Hematopoietic multipotent progenitor cell treated with erythropoietin and hydrocortisone succinate and interleukin-3 and kit ligand, for 6 days (in vitro differentiated cells): Measurements from ENCODE around the gene SYDE2.
"Not testable (repeated sequence)": the region's sequence is repeated elsewhere in the genome, so short reads cannot be mapped to it uniquely, and the experiment has no call there.

Source experiments
- DNase-seq: peaks from one replicate; pipeline ENCODE4 v3.0.0-alpha.2; 2015

SYDE2 gene, protein sequence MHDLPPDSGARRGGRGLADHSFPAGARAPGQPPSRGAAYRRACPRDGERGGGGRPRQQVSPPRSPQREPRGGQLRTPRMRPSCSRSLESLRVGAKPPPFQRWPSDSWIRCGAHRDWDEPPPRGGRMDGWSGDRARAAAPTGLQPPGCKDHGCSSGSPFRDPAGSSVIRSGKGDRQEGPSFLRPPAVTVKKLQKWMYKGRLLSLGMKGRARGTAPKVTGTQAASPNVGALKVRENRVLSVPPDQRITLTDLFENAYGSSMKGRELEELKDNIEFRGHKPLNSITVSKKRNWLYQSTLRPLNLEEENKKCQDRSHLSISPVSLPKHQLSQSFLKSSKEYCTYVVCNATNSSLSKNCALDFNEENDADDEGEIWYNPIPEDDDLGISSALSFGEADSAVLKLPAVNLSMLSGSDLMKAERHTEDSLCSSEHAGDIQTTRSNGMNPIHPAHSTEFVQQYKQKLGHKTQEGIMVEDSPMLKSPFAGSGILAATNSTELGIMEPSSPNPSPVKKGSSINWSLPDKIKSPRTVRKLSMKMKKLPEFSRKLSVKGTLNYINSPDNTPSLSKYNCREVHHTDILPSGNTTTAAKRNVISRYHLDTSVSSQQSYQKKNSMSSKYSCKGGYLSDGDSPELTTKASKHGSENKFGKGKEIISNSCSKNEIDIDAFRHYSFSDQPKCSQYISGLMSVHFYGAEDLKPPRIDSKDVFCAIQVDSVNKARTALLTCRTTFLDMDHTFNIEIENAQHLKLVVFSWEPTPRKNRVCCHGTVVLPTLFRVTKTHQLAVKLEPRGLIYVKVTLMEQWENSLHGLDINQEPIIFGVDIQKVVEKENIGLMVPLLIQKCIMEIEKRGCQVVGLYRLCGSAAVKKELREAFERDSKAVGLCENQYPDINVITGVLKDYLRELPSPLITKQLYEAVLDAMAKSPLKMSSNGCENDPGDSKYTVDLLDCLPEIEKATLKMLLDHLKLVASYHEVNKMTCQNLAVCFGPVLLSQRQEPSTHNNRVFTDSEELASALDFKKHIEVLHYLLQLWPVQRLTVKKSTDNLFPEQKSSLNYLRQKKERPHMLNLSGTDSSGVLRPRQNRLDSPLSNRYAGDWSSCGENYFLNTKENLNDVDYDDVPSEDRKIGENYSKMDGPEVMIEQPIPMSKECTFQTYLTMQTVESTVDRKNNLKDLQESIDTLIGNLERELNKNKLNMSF

DNA sequence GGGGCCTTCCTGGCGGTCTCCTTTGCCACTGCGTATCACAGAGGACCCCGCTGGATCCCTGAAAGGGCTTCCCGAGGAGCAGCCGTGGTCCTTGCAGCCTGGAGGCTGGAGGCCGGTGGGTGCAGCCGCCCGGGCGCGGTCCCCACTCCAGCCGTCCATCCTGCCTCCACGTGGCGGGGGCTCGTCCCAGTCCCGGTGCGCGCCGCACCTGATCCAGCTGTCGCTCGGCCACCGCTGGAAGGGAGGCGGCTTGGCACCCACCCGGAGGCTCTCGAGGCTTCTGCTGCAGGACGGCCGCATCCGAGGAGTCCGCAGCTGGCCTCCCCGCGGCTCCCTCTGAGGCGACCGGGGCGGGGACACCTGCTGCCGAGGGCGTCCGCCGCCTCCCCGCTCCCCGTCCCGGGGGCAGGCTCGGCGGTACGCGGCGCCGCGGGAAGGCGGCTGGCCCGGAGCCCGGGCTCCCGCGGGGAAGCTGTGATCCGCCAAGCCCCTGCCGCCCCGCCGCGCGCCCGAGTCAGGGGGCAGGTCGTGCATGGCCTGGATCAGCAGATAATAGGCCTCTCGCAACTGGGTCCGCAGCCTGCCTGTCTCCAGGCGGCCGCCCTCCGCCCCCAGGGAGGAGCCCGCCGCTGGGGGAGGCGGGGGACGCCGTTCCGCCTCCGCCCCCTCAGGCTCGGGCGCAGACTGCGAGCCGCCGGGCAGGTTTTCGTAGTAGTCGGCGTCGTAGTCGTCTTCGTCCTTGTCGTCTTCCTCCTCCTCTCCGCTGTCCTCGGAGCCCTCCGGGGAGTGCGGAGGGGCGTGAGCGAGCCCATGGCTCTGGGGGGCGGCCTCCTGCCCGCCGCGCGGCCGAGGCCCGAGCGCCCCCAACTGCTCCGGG, at the start of gene SYDE2:
Gene SYDE2, minus strand, starts transcription at position 554 of the 877 bp plus-strand sequence. Its CDS starts 20 bp downstream, at position 534.
- DNase-seq = peak; percentile 90

DNA sequence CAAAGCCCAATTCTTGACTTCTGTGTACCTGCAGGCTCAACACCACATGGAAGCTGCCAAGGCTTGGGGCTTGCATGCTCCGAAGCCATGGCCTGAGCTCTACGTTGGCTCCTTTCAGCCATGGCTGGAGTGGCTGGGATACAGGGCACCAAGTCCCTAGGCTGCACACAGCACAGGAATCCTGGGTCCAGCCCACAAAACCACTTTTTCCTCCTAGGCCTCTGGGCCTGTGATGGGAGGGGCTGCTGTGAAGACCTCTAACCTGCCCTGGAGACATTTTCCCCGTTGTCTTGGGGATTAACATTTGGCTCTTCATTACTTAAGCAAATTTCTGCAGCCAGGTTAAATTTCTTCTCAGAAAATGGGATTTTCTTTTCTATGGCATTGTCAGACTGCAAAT, 48.2 kb upstream of the SYDE2 start:
- not testable (repeated sequence) for DNase-seq

DNA sequence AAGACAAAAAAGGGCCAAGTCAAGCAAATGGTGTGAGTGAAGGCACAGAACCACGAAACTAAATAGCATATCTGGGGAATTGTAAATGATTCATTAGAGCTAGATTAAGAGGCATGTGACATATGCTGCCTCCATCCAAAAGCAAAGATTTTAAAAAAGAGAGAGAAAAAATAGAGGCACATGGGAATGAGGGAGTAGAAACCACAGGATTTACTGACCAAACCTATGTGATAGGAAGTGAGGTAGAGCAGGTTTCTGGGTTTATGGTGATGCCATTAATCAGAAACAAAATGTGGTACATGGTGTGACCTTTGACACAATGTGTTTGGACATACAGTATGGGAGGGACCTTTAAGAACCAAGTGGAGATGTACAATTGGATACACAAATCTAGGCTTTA, 45.1 kb upstream of the SYDE2 start:
- DNase-seq = no peak

DNA sequence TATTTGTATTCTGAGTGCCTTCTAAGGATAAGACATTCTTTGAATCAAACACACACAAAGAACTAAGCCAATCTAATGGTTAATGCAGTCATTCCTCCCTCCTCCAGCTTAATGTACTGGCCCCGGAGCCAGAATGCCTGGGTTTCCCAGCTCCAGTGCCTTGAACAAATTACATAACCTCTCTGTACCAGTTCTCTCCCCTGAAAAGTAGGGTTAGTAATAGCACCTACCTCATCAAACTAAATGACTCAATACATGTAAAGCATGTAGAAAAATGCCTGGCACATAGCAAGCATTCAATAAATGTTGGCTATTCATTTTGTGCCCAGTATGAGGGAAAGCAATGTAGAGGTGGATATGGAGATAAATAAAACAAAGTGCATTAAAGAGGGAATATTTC, 44.6 kb upstream of the SYDE2 start:
- no peak for DNase-seq

DNA sequence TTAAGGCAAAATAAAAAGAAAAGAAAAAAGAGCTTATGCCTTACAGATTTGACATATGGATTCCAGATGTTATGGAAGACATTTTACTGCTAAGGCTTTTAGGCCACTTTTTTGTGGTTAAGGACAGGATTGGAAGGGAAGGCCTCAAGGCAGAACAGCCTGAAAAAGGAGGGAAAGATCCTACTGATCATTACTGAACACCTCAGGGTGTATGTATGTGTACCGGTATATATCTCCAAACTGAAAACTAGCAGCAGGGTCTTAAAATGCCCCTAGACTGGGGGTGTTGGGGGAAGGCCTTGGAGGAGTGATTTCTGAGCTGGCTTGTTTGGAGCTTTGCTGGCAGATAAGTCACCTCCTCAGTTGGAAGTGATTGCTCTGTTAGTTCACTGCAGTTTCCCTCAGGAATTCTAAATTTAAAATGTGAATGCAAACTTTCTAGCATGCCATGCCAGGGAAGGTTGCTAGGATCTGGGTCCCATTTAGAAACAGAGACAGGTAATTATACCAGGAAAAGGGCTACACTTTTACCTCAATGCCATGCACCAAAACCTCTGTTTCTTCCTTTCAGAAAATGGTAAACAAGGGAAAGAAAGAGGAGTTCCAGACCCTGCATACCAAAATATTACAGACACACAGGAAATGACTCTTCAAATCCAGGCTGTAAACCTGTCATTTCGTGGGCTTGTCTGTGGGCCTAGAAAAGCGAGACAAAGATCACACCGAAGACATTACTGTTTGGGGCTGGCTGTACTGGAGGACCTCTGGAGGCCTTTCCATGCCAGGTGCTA, 43.6 kb upstream of the SYDE2 start:
- peak; percentile 24 for DNase-seq

DNA sequence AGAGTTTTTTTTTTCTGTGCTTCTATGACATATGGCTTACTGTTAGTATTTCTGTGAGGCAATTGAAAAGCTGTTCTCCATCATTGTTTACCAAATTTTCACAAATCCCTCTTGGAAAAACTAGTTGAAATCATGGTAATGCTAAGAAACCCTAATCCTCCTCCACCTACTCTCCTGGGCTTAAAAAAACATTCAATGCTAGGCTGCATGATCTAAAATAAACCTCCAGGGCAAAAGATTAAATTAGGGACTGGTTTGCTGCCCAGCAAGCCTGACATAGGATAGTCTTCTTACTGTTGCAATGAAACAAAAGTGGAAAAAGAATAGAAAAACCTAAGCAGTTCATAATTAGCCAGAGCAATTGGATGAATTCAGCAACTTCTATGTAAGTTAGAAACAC, 42.6 kb upstream of the SYDE2 start:
- no peak for DNase-seq

DNA sequence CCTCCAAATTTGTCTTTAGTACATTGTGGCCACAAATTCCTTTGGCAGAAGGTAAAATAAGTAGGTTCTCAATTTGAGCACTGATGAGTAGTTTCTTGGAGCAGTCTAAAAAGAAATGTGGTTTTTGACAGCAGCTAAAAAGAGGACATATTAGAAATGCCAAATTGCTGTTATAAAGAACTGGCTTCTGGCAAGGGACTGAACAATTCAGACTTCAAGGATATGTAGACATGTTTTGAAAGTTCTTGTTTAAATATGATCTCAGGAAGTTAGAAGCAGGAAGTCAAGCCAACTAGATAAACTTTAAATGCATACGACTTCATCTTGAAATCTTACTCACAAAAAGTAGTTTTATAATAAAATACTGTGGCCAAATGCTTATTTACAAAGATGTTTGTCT, 39.8 kb upstream of the SYDE2 start:
- no peak for DNase-seq

DNA sequence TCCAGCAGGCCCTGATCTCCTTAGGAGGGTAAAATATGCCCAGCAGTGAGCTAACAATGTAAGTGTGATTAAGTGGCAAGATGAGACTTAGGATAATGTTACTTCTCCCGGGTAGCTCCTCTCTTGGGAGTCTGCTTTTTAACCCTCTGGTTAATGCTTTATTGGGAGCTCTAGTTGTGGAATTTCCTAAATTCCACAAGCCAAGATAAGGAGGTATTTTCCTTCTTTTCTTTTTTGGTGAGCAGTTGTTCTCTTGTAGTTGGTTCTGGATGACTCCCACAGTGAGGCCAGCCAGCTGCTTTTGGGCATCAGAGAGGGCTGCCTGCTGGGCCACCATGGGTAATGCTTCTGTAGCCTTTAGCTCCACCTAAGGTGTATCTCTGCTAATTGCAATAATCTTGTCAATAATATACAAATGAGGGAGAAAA, 39.4 kb upstream of the SYDE2 start:
- DNase-seq = peak; percentile 68

DNA sequence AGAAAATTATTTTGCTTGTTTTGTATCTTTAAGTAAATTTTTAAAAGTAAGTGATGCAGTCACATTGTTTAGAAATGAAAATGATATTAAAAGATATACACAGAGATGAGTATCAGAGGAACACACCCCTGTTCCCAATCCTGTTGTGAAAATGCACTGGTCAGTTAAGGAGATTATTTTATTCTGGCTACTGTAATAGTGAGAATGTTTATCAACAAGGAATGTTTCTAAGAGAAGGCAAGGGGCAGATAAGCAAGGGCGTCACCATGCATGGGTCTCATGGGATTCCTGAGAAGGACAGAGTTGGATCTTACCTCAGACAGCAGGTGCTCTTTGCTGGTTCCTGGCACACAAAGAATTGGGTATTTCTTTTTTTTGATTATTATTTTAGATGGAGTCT, 36.8 kb upstream of the SYDE2 start:
- no peak for DNase-seq

DNA sequence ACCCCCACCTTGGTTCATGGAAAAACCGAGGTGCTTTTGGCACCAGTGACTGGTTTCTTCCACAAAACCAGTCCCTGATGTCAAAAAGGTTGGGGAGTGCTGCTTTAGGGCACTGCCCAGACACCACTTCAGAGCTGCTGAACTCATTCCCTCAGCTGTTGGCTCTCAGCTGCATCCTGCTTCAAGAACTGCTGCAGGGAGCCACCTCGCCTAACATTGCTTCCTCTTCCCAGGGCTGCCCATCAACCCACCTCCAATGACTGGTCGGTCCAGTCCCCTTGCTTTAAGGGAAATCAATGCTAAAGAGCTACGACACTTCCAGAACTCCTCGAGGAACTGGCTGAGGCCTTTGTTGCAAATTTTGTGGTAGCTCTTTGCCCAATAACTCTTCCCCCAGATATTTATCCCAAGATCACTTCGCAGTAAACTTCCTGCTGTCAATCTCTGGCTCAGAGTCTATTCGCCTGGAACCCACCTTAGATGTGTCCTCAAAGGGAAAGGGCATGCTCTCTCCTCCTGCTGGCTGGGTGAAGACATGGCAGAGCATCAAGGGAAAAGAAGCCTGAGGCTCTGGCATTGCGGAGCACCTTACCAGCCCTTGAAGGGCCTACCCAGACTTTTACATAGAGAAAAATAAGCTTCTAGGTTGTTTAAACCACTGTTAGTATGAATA, 29.6 kb upstream of the SYDE2 start:
- DNase-seq = peak; percentile 36

DNA sequence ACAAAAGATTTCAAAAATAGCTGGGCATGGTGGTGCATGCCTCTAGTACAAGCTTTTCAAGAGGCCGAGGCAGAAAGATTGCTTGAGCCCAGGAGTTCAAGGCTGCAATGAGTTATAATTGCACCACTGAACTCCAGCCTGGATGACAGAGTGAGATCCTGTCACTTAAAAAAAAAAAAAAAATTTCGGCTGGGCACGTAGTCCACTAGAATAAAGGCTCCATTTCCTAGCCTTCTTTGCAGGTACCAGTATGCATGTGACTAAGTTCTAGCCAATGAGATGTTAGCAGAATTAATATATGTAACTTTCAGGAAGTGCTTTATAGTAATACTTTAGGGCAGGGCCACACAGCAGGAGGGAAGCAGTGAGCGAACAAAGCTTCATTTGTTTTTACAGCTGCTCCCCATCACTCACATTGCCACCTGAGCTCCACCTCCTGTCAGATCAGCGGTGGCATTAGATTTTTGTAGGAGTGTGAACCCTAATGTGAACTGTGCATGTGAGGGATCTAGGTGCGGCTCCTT, 28.8 kb upstream of the SYDE2 start:
- DNase-seq = no peak

DNA sequence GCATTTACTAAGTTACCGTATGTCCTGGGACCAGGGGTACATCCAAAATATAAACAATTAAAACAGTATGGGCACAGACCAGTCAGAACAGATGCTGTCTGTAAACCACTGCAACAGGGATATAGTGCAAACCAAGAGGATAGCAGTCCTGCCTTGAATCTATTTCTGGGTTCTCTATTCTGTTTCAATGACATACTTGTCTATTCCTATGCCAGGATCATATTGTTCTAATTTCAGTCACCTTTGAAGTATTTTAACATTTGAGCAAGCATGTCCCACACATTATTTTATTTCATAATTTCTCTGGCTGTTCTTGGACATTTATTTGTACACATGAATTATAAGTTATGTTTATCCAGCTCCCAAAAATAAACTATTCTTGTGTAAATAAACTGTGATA, 28.2 kb upstream of the SYDE2 start:
- DNase-seq = no peak

DNA sequence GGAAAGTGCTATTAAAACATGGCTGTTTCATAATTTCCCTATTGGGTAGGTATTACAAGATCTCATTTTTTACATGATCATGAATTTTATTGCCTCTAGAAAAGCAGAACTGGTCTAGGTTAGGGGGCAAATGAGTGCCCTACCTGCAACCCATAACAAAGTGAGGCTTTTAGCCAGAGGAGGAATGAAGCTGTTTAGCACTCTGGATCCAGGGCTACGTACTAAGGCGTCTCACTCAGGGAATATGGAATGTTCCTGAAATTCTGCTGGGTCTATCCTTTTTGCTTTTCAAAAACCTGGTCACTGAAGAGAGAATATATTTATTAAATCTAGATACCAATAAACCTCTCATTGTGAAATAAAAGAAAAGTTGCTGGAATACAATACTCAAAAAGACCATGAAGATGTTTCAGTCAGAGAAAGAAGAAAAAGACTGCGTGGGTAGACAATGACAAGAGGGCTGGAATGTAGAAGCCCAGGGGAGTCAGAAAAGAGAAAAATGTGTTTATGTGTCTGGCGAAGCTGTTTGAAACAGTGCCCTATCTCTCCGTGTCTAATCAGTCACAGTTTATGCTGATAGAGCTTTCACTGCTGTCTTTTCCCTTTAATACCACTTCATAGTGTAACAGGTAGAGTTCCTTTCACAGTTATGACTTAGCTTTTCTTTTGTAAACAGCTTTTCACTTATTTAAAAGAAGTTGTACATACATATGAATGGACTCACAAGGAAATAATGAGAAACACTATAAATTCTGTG, 25.0 kb upstream of the SYDE2 start:
- DNase-seq = no peak

DNA sequence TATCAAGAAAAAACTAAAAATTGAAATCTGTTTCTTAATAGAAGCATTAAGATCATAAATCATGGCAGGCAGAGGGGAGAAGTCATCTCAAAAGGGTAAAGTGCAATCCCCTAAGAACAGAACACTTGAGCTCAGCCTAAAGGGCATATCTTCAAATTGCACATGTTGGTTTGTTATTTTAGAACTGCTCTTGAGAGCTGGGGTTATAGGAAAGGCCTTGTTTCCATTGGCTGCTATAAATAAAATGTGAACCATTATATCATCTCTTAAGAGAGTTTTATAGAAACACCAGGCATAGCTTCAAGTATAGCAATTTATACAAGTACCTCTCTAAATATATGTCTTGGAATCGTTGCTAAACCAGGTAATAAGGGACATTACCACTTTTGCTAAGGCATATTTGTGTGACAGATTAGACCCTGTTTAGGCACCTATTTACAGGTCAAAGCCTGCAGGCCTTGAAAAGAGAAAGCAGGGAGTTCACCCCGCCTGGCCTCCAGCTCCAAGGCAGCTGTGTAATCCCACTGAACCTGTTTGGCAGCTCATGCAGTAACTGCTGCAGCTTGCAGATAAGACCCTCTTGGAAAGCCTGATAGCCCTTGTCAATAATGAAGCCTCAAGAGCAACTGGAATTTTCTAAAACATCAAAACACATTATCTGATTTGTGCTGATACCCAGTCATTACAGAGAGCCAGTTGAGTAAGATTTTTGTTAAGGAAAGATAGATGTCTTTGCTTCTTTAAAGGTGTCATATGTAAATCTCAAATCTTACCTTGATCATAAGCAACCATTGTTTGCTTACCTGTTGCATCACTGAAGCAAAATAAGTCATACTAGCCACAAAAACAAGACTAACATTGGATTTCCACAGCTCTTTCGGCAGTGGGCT, 24.2 kb upstream of the SYDE2 start:
- peak; percentile 83 for DNase-seq

DNA sequence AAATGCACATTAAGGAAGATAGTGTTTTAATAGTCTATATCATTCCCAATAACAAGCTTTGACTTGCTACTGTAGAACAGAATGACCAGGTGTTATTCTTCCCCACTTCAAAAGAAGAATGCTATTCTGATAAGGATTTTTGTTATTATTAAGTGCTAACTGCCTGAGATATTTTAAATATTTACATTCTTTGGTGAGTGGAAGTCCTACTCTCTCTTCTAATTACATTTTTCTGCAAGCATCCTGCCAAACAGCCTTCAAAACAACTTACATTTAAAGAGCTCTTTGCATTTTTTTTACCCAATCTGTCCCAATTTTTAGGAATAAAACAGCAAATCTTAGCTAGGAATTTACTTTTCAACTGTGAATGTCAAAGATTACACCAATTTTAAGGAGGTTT, 23.5 kb upstream of the SYDE2 start:
- DNase-seq = no peak

DNA sequence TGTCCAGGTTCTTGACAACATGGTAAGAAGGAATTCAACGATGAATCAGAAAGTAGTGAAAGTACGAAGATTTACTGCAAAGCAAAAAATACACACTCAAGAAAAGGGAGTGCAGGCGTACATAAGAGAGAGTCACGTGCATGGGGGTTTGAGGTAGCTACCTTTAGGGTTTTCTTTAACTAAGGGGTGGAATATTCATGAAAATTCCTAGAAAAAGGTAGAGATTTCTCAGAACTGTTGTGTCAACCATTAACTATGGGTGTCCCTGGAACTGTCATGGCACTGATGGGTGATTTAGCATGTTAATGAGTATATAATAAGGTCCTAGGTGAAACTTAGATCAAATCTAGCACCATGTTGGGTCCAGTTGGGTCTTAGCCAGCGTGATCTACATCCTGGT, 22.5 kb upstream of the SYDE2 start:
- DNase-seq = no peak

DNA sequence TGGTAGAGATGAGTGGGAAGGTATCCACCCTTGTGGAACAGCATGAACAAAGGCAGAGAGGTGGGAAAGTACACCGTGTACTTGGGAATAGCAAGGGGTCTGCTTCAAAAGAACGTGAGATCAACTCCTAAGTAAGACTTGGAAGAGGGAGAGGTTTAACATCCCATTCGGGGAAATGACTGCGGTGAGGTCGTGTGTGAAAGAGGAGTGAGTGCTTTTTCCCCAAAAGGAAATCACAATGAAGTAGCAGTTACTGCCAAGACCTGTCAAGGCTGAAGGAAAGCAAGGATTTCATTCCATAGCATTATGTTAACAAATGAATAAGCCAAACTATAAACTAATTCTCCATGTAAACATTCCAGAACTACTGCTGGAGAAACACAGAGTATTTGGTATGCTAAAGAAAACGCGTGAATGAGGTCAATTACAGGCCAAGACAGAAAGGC, 20.0 kb upstream of the SYDE2 start:
- DNase-seq = no peak

DNA sequence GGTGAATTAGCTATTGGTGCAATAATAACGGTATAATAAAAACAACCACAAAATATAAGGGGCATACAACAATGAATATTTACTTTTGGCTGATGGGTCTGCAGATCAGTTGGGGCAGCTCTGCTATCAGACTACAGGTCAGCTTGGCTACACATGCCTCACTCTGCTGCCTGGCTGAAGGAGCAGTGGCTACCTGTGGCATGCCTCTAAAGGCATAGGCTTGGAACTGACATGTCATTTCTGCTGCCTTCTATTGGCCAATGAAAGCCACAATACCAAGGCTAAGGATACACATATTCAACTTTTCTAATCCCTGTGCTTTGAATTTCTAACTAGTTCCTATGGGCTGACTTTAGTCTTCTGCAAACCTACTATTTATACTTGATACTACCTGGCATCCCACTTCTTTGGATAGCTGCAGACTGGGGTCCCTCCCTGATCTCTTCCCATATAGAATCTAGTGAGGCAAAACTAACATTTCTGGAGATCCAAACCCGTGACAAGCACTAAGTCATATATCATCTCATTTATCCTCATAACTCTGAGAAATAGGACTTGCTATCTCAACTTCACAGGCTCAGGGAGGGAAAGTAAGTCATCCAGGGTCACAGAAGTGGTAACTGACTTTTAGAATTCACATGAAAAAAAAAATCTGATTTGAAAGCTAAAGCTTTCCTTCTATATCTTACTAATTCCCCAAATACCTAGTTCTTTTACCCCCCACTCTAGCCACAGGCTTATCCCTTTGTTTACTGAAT, 19.2 kb upstream of the SYDE2 start:
- no peak for DNase-seq
